Activated CD8-positive, alpha-beta T cell treated with anti-CD3 and anti-CD28 coated beads for 36 hours (primary cell): ENCODE measurements around the gene RNF130. TPM values are rescaled to one million over a fixed set of nuclear protein-coding genes. Genes with fewer than 3 reads are reported as not detected.
A peak's percentile ranks its signal among the peaks of the same experiment; 100 is the strongest.

Experiments used
- ATAC-seq: fragments of 200-7000 bp; cut with Tn5 transposase; one replicate; pipeline ENCODE4 v1.10.0; 2021; ENCODE audit warnings: mild to moderate bottlenecking, moderate library complexity
- CTCF ChIA-PET: fragments of 350-600 bp; sonication (Branson Sonifier 250); formaldehyde crosslinking; loops from one replicate; lab custom pipeline; 2021; ENCODE audit warnings: antibody characterized with exemption; lab: Charles Lee
- POLR2A ChIA-PET: fragments of 350-600 bp; sonication (Branson Sonifier 250); formaldehyde crosslinking; loops from one replicate; lab custom pipeline; 2021; ENCODE audit warnings: antibody characterized with exemption; lab: Charles Lee
- DNase-seq: peaks from one replicate; pipeline ENCODE4 v3.0.0-alpha.2; 2020
- H3K27ac Mint-ChIP-seq: one replicate; pipeline ENCODE4 v1.8.0; 2021; ENCODE audit warnings: mild to moderate bottlenecking, mixed read lengths
- H3K27me3 Mint-ChIP-seq: one replicate; pipeline ENCODE4 v1.8.0; 2021; ENCODE audit warnings: mixed read lengths
- H3K36me3 Mint-ChIP-seq: one replicate; pipeline ENCODE4 v1.8.0; 2021; ENCODE audit warnings: low read depth, mixed read lengths
- H3K4me1 Mint-ChIP-seq: one replicate; pipeline ENCODE4 v1.8.0; 2021; ENCODE audit warnings: low read depth, mixed read lengths
- H3K4me3 Mint-ChIP-seq: one replicate; pipeline ENCODE4 v1.8.0; 2021; ENCODE audit warnings: mild to moderate bottlenecking, moderate library complexity, mixed read lengths
- H3K9me3 Mint-ChIP-seq: one replicate; pipeline ENCODE4 v1.8.0; 2021; ENCODE audit warnings: mixed read lengths
- CTCF ChIP-seq: fragments of 200-600 bp; IDR thresholded peaks from one replicate; pipeline ENCODE4 v1.8.0; 2022; ENCODE audit warnings: antibody characterized with exemption, mild to moderate bottlenecking
- intact Hi-C: fragments of 100-400 bp; cut with micrococcal nuclease; formaldehyde crosslinking; loops from one replicate; pipeline ENCODE4 v1.10.0; 2022
- total RNA-seq, 2 experiments: library from RNA; stranded (reverse); gene quantifications; one replicate each; pipeline ENCODE4 v1.2.3, GENCODE V29; 2021

RNF130 gene
- total RNA-seq, 2 experiments from 2014 or later = 10.1 to 10.6 TPM

- ChIA-PET POLR2A (no interaction called here), CTCF (interaction anchor here (1.5 to 1.8 kb wide), 3 partner anchors 43 to 151 kb away, joined by 4 to 6 read pairs (median 4); no protein-coding TSS in a partner anchor)
- peak; percentile 70 for ATAC-seq
- intact Hi-C loops = no loop called here
- Mint-ChIP-seq H3K4me1 (no peaks in the 10 kb centered on the region), H3K27ac (no peak overlapping the region), H3K27me3 (peaks cover 7% of the 10 kb centered on the region), H3K36me3 (no peaks in the 10 kb centered on the region), H3K9me3 (no peaks in the 10 kb centered on the region), H3K4me3 (no peak overlapping the region)
- peak; percentile 13 for DNase-seq
- no peak for TF ChIP-seq CTCF
Observed at GRCh38 chr5:179914032-179914755, 157.4 kb downstream of the RNF130 start.

- ChIA-PET CTCF (interaction anchor here (1.5 to 1.8 kb wide), 3 partner anchors 42 to 150 kb away, joined by 4 to 6 read pairs (median 4); no protein-coding TSS in a partner anchor), POLR2A (no interaction called here)
- TF ChIP-seq CTCF = no peak
- Mint-ChIP-seq H3K27ac (no peak overlapping the region), H3K9me3 (no peaks in the 10 kb centered on the region), H3K36me3 (no peaks in the 10 kb centered on the region), H3K4me3 (no peak overlapping the region), H3K27me3 (peaks cover 7% of the 10 kb centered on the region), H3K4me1 (no peaks in the 10 kb centered on the region)
- intact Hi-C loops = no loop called here
- no peak for ATAC-seq
- DNase-seq = no peak
Observed at GRCh38 chr5:179913461-179913860, 158.1 kb downstream of the RNF130 start.

GRCh38 chr5:179912951-179913350 lies 158.6 kb downstream of the RNF130 start:
- no peak for ATAC-seq
- ChIA-PET CTCF (interaction anchor here (1.8 kb wide), 1 partner anchor 150 kb away, joined by 4 read pairs; no protein-coding TSS in a partner anchor), POLR2A (no interaction called here)
- intact Hi-C loops = no loop called here
- Mint-ChIP-seq H3K4me1 (peaks cover under 1% of the 10 kb centered on the region), H3K4me3 (no peak overlapping the region), H3K27me3 (peaks cover 3% of the 10 kb centered on the region), H3K9me3 (no peaks in the 10 kb centered on the region), H3K36me3 (no peaks in the 10 kb centered on the region), H3K27ac (no peak overlapping the region)
- no peak for DNase-seq
- no peak for TF ChIP-seq CTCF

GRCh38 chr5:179912386-179912785 lies 159.2 kb downstream of the RNF130 start:
- DNase-seq (no peak), ATAC-seq (no peak)
- Mint-ChIP-seq H3K4me1 (peaks cover 1% of the 10 kb centered on the region), H3K9me3 (no peaks in the 10 kb centered on the region), H3K4me3 (no peak overlapping the region), H3K36me3 (no peaks in the 10 kb centered on the region), H3K27me3 (peaks cover 2% of the 10 kb centered on the region), H3K27ac (no peak overlapping the region)
- CTCF ChIA-PET = interaction anchor here (1.7 to 1.8 kb wide), 2 partner anchors 110 to 149 kb away, joined by 4 to 6 read pairs; no protein-coding TSS in a partner anchor
- no peak for TF ChIP-seq CTCF
- intact Hi-C loops = no loop called here
- POLR2A ChIA-PET = no interaction called here

- Mint-ChIP-seq H3K27me3 (no peaks in the 10 kb centered on the region), H3K4me3 (peak overlapping the region; percentile 20), H3K36me3 (peaks cover 11% of the 10 kb centered on the region), H3K4me1 (peaks cover 14% of the 10 kb centered on the region), H3K27ac (no peak overlapping the region), H3K9me3 (no peaks in the 10 kb centered on the region)
- intact Hi-C loops = no loop called here
- ChIA-PET POLR2A (no interaction called here), CTCF (interaction anchor here (0.8 to 2.2 kb wide), 4 partner anchors 9 to 182 kb away, joined by 3 to 12 read pairs (median 4); no protein-coding TSS in a partner anchor)
- TF ChIP-seq CTCF = no peak
- DNase-seq (no peak), ATAC-seq (no peak)
Observed at GRCh38 chr5:179909224-179909623, 162.3 kb downstream of the RNF130 start.
